ENCODE measurements around the gene SHMT1. TPM values are rescaled to one million over a fixed set of nuclear protein-coding genes. Genes with fewer than 3 reads are reported as not detected.

SHMT1 gene
- total RNA-seq, 3 donors from 2014 or later (not counting 1 experiment from before 2014, with no cell fraction given) = 8.8 to 19.2 (median 17.3) TPM

GRCh38 chr17:18291718-18292540, 71.4 kb downstream of the SHMT1 start:
- intact Hi-C loops (cut with micrococcal nuclease) = no loop called here
- ATAC-seq = no peak
- Histone ChIP-seq H3K4me1 (ENCODE audit: control insufficient read depth, insufficient read depth, low read length) (no peaks in the 10 kb centered on the region), H3K9me3 (ENCODE audit: control insufficient read depth, insufficient read depth, low read length) (no peaks in the 10 kb centered on the region), H3K36me3 (ENCODE audit: control insufficient read depth, insufficient read depth, low read length) (peaks cover 30% of the 10 kb centered on the region), H3K4me3 (ENCODE audit: low read length) (no peak overlapping the region), H3K27ac (ENCODE audit: low read length) (no peak overlapping the region), H3K27me3 (ENCODE audit: control insufficient read depth, insufficient read depth, low read length) (no peaks in the 10 kb centered on the region)
- Mint-ChIP-seq H3K4me3 (no peak overlapping the region), H3K27me3 (ENCODE audit: low read depth in 2 of 2) (no peaks in the 10 kb centered on the region), H3K9me3 (no peaks in the 10 kb centered on the region), H3K4me1 (no peaks in the 10 kb centered on the region), H3K27ac (no peak overlapping the region), H3K36me3 (no peaks in the 10 kb centered on the region)
- DNase-seq = no peak
- TF ChIP-seq CTCF (IDR thresholded peaks at IDR 0.05) = no peak
- 96% methylated on average over 11 of the region's 15 CpGs for WGBS (ENCODE audit: insufficient coverage)

DNA sequence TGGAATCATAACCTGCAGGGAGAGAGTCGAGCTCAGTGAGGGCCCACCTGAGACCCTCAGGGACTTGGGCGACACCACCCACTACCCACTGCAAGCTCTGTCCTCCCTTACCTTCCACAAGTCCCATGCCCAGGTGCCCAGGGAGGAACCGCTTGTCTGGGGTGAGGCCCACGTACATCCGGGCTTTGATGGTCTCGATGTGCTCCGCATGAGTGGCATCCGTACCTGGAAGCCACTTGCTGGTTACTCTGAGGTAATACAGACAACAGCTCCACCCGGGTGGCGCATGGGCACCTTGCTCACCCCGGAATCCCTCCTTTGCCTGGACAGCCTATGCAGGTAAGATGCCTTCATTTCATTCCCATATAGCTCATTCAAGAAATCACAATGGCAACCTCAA, 78.1 kb downstream of the SHMT1 start:
- no peak for DNase-seq
- Mint-ChIP-seq H3K27me3 (ENCODE audit: low read depth in 2 of 2) (no peaks in the 10 kb centered on the region), H3K4me3 (no peak overlapping the region), H3K4me1 (no peaks in the 10 kb centered on the region), H3K36me3 (no peaks in the 10 kb centered on the region), H3K27ac (no peak overlapping the region), H3K9me3 (no peaks in the 10 kb centered on the region)
- H3K27me3 ChIP-seq (ENCODE audit: control insufficient read depth, insufficient read depth, low read length) = no peaks in the 10 kb centered on the region
- H3K27ac ChIP-seq (ENCODE audit: low read length) = no peak overlapping the region
- no peaks in the 10 kb centered on the region for H3K4me1 ChIP-seq (ENCODE audit: control insufficient read depth, insufficient read depth, low read length)
- H3K36me3 ChIP-seq (ENCODE audit: control insufficient read depth, insufficient read depth, low read length) = peaks cover 57% of the 10 kb centered on the region
- WGBS (ENCODE audit: insufficient coverage) = 96% methylated on average over 11 of the region's 11 CpGs
- H3K9me3 ChIP-seq (ENCODE audit: control insufficient read depth, insufficient read depth, low read length) = no peaks in the 10 kb centered on the region
- intact Hi-C loops (cut with micrococcal nuclease) = no loop called here
- TF ChIP-seq CTCF (IDR thresholded peaks at IDR 0.05) = no peak
- ATAC-seq = no peak
- no peak overlapping the region for H3K4me3 ChIP-seq (ENCODE audit: low read length)

DNA sequence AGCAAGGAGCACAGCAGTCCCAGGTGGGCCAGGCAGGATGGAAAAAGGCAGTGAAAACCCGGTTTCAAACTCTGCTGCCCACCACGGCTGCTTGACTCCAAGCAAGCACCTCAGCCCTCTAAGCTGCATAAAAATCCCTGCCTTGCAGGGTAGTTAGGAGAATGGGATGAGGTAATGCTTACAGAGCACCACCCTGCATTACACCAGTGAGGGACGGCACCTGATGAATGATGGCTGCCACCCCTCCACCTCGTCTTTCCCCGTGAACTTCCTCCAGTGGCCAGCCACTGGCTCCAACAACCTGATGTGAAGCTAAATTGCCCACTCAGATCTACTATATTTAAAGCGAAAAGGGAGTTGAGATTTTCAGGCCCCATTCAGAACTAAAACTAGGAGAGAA, 81.6 kb downstream of the SHMT1 start:
- no peak for ATAC-seq
- intact Hi-C loops (cut with micrococcal nuclease) = no loop called here

More for the DNA sequence above, 81.6 kb downstream of the SHMT1 start:
- no peak for DNase-seq
- TF ChIP-seq CTCF (IDR thresholded peaks at IDR 0.05) = no peak
- Histone ChIP-seq H3K4me1 (ENCODE audit: control insufficient read depth, insufficient read depth, low read length) (no peaks in the 10 kb centered on the region), H3K36me3 (ENCODE audit: control insufficient read depth, insufficient read depth, low read length) (peaks cover 69% of the 10 kb centered on the region), H3K27ac (ENCODE audit: low read length) (no peak overlapping the region), H3K9me3 (ENCODE audit: control insufficient read depth, insufficient read depth, low read length) (no peaks in the 10 kb centered on the region), H3K4me3 (ENCODE audit: low read length) (no peak overlapping the region), H3K27me3 (ENCODE audit: control insufficient read depth, insufficient read depth, low read length) (no peaks in the 10 kb centered on the region)
- no peak overlapping the region for H3K4me3 Mint-ChIP-seq
- no peaks in the 10 kb centered on the region for H3K4me1 Mint-ChIP-seq
- no peaks in the 10 kb centered on the region for H3K9me3 Mint-ChIP-seq
- no peaks in the 10 kb centered on the region for H3K27me3 Mint-ChIP-seq (ENCODE audit: low read depth in 2 of 2)
- H3K36me3 Mint-ChIP-seq = no peaks in the 10 kb centered on the region
- no peak overlapping the region for H3K27ac Mint-ChIP-seq
- 93% methylated on average over 6 of the region's 6 CpGs for WGBS (ENCODE audit: insufficient coverage)
